Upper lobe of right lung (tissue), 1 donor: ENCODE data around the gene NFIX. TPM values are rescaled to one million over a fixed set of nuclear protein-coding genes. Genes with fewer than 3 reads are reported as not detected.

ENCODE experiments used
- ATAC-seq: fragments of 200-7000 bp; cut with Tn5 transposase; one replicate; pipeline ENCODE4 v1.9.1; 2020; ENCODE audit warnings: mild to moderate bottlenecking, moderate library complexity
- DNase-seq: peaks from one replicate; pipeline ENCODE4 v3.0.0-alpha.2; 2020
- H3K27ac ChIP-seq: fragments of 200-600 bp; one replicate; pipeline ENCODE4 v1.8.0; 2022
- H3K27me3 ChIP-seq: fragments of 200-600 bp; one replicate; pipeline ENCODE4 v1.8.0; 2022; ENCODE audit warnings: mild to moderate bottlenecking
- H3K36me3 ChIP-seq: fragments of 200-600 bp; one replicate; pipeline ENCODE4 v1.8.0; 2022
- H3K4me1 ChIP-seq: fragments of 200-600 bp; one replicate; pipeline ENCODE4 v1.8.0; 2022
- H3K4me3 ChIP-seq: fragments of 200-600 bp; one replicate; pipeline ENCODE4 v1.8.0; 2022; ENCODE audit warnings: mild to moderate bottlenecking
- H3K9me3 ChIP-seq: fragments of 200-600 bp; one replicate; pipeline ENCODE4 v1.8.0; 2022
- intact Hi-C: fragments of 100-400 bp; cut with DNase I; formaldehyde crosslinking; loops from one replicate; pipeline ENCODE4 v1.11.0; 2022
- total RNA-seq: library from RNA; stranded (reverse); fragmentation: NEBNext Ultra II Directional; extraction: Animal tissue kit (Norgen Biotek cat#: 25700); gene quantifications from one replicate; pipeline ENCODE4 v1.2.1, GENCODE V29; 2021
- TF ChIP-seq, protein P1 (sequence below): fragments of 200-600 bp; IDR thresholded peaks from one replicate; pipeline ENCODE4 v1.8.0; 2022; ENCODE audit warnings: antibody characterized with exemption
- donor health status: DM: no; HTN: yes; CAD: no; lungs with severe emphysema.

Gene NFIX
- total RNA-seq, 1 donor from 2014 or later, result 168 TPM

DNA sequence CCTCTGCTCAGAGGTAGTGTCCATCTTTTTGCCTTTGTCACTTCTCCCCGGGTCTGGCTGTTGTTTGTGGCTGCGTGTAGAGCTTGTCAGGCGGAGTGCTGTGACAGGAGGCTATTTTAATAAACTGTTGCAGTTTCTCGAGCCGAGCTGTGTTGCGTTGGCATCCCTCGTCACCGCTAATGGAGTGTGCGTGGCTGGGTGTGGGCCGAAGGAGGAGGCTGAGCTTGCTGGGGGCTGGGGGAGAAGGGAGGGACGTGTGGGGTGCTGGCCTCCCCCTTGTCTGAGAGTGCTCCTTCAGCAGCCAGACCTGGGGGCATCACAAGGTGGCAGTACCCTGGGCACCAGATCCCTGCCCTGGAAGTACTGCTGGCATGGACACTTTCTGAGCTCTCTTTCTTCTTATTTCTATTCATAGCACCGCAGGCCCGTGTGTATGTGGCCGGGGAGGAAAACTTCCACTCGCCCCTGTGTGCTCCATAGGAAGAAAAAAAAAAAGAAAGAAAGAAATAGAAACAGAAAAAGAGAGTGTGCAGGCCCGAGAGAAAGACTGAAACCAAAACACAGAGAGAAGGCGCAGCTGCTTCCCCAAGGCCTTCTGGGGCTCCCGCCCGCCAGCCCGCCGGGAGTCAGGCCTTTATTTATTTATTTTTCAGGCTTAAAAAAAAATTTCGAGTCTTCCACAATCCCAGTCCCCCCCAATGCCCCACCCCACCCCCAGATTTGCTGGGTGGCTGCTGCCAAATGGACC lies 27.0 kb downstream of the NFIX start:
- intact Hi-C loops, result loop anchor here (10.0 kb wide), 1 partner anchor 73 kb away; no protein-coding TSS in a partner anchor
- Histone ChIP-seq H3K27me3 (no peaks in the 10 kb centered on the region), H3K4me3 (peak overlapping the region; percentile 53), H3K27ac (peak overlapping the region; percentile 91), H3K9me3 (no peaks in the 10 kb centered on the region), H3K4me1 (peaks cover 63% of the 10 kb centered on the region), H3K36me3 (no peaks in the 10 kb centered on the region)
- TF ChIP-seq, protein P1, sequence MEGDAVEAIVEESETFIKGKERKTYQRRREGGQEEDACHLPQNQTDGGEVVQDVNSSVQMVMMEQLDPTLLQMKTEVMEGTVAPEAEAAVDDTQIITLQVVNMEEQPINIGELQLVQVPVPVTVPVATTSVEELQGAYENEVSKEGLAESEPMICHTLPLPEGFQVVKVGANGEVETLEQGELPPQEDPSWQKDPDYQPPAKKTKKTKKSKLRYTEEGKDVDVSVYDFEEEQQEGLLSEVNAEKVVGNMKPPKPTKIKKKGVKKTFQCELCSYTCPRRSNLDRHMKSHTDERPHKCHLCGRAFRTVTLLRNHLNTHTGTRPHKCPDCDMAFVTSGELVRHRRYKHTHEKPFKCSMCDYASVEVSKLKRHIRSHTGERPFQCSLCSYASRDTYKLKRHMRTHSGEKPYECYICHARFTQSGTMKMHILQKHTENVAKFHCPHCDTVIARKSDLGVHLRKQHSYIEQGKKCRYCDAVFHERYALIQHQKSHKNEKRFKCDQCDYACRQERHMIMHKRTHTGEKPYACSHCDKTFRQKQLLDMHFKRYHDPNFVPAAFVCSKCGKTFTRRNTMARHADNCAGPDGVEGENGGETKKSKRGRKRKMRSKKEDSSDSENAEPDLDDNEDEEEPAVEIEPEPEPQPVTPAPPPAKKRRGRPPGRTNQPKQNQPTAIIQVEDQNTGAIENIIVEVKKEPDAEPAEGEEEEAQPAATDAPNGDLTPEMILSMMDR, result no peak
- DNase-seq (no peak), ATAC-seq (peak; percentile 28)

DNA sequence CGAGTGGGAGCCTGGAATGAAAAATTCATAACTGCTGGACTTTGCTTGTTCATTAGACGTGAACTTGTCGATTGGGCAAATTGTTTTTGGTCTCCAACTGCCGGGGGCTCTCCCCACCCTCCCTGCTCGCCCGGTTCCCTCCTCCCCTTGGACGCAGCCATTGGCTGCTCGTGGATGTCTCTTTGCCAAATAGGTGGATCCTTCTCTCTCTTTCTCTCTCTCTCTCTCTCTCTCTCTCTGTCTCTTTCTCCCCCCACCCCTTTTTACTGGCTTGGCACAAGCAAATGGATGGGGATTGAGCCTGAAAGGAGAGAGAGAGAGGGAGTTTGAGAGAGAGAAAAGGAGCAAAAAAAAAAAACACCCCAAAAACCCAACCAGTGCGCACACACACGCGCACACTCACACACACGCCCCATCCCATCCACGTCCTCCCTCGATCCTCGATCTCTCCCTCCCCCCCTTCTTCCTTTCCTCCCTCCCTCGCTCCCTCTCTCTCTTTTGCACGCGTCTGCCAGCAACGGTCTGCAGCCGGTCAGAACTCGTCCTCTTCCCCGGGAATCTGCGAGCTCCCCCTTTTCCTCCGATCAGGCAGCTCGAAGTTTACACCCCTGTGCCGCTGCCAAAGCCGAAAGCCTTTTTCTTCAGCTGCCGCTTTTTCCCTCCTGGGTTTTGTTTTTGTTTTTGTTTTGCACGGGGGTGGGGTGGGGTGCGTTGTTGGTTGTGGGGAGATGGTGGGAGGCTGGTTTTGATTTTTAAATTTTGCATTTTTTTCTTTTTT lies 27.8 kb downstream of the NFIX start:
- Histone ChIP-seq H3K27ac (peak overlapping the region; percentile 91), H3K36me3 (no peaks in the 10 kb centered on the region), H3K4me3 (peak overlapping the region; percentile 53), H3K9me3 (no peaks in the 10 kb centered on the region), H3K4me1 (peaks cover 63% of the 10 kb centered on the region), H3K27me3 (no peaks in the 10 kb centered on the region)
- intact Hi-C loops, result loop anchor here (10.0 kb wide), 1 partner anchor 72 kb away; no protein-coding TSS in a partner anchor
- ATAC-seq (peak; percentile 70), DNase-seq (peak; percentile 86)
- TF ChIP-seq, protein P1, result no peak

DNA sequence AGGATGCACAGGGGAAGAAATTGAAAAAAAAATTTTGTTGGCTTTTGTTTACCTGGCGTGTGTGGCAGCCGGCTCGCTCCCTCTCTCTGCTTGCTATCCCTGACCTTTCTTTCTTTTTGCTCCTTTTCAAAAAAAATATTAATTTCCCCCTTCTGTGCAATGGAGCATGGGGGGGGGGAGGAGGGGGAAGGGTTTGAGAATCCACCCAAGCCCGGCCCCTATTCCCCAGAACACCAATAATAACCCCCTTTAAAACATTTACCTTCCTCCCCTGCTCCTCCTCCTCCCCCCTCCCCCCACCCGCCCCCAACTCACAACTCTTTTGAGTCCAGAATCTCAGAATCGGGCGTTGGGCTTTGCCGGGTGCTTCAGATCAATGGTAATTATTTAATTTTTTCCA lies 28.4 kb downstream of the NFIX start:
- H3K27me3 ChIP-seq, result no peaks in the 10 kb centered on the region
- H3K27ac ChIP-seq, result peak overlapping the region; percentile 91
- DNase-seq, result no peak
- intact Hi-C loops, result loop anchor here (10.0 kb wide), 1 partner anchor 71 kb away; no protein-coding TSS in a partner anchor
- H3K4me3 ChIP-seq, result peak overlapping the region; percentile 53
- no peak for ATAC-seq
- TF ChIP-seq, protein P1, result no peak
- no peaks in the 10 kb centered on the region for H3K36me3 ChIP-seq
- H3K4me1 ChIP-seq, result peaks cover 65% of the 10 kb centered on the region
- H3K9me3 ChIP-seq, result no peaks in the 10 kb centered on the region

DNA sequence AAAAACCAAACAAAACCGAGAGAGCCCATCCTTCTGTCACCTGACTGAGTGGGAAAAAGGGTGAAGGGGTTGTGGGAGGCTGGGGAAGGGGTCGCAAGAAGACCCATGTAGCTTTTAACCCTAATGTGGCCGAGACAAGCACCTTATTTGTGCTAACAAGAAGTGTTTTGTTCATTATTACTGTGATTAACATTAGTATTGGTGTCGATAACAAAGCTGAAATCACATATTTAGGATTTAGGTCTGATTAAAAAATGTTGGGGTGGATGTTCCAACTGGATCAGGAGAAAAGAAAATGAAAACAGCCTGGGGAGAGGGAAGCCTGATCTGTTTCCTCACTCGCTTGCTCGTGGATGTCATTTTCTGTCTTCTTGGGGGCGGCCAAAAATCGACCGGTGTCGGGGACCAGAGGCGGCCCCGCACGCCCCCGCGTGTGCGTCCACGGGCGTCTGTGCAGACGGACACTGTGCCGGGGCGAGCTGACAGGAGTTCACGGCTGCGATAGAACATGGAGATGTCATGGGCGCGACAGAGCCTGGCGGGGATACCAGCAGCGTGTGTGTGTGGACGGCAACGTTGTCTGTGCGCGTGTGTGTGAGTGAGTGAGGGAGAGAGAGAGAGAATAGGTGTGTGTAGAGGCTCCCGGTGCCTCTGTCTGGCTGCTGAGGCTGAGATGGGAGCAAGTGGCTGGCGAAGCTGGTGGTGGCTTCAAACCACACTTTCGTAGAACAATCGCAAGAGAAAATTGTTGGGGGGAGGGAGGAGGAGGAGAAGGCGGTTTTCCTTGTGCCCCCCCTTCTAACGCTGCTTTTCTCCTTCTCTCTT lies 29.1 kb downstream of the NFIX start:
- Histone ChIP-seq H3K36me3 (peaks cover 4% of the 10 kb centered on the region), H3K4me1 (peaks cover 68% of the 10 kb centered on the region), H3K27me3 (no peaks in the 10 kb centered on the region), H3K27ac (peak overlapping the region; percentile 80), H3K9me3 (no peaks in the 10 kb centered on the region), H3K4me3 (peak overlapping the region; percentile 53)
- intact Hi-C loops, result loop anchor here (10.0 kb wide), 1 partner anchor 70 kb away; no protein-coding TSS in a partner anchor
- TF ChIP-seq, protein P1, result no peak
- peak; percentile 9 for ATAC-seq
- no peak for DNase-seq

DNA sequence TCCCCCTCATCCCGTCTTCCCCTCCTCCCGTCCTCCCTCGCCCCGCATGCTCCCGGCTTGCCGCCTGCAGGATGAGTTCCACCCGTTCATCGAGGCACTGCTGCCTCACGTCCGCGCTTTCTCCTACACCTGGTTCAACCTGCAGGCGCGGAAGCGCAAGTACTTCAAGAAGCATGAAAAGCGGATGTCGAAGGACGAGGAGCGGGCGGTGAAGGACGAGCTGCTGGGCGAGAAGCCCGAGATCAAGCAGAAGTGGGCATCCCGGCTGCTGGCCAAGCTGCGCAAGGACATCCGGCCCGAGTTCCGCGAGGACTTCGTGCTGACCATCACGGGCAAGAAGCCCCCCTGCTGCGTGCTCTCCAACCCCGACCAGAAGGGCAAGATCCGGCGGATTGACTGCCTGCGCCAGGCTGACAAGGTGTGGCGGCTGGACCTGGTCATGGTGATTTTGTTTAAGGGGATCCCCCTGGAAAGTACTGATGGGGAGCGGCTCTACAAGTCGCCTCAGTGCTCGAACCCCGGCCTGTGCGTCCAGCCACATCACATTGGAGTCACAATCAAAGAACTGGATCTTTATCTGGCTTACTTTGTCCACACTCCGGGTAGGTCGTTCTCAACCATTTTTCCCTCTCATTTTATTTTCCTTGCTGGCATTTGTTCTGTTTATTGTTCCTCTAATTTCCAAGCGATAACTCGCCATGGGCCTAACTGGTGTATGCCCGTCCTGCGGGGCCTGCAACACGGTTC lies 29.8 kb downstream of the NFIX start:
- H3K9me3 ChIP-seq, result no peaks in the 10 kb centered on the region
- peaks cover 4% of the 10 kb centered on the region for H3K36me3 ChIP-seq
- no peaks in the 10 kb centered on the region for H3K27me3 ChIP-seq
- TF ChIP-seq, protein P1, result no peak
- H3K4me1 ChIP-seq, result peaks cover 70% of the 10 kb centered on the region
- DNase-seq, result peak; percentile 85
- H3K27ac ChIP-seq, result peak overlapping the region; percentile 80
- ATAC-seq, result peak; percentile 24
- peak overlapping the region; percentile 53 for H3K4me3 ChIP-seq
- intact Hi-C loops, result loop anchor here (10.0 kb wide), 1 partner anchor 70 kb away; no protein-coding TSS in a partner anchor
